K562 (cell line): ENCODE data around the gene ASB6. TPM values are rescaled to one million over a fixed set of nuclear protein-coding genes. Genes with fewer than 3 reads are reported as not detected.

ENCODE experiments used
- ARID1B ChIP-seq: fragments of 450-650 bp; IDR thresholded peaks from 2 replicates; pipeline ENCODE4 v1.6.1; 2016; ENCODE audit warnings: antibody characterized with exemption, mild to moderate bottlenecking, inconsistent platforms
- FOXK2 ChIP-seq, 2 experiments: fragments of 450-650 bp; IDR thresholded peaks in 1 of 2; conservative IDR thresholded peaks in 1 of 2; 2 replicates each; pipeline ENCODE4 v1.6.1; 2016; ENCODE audit warnings: low read depth in 2 of 2, mild to moderate bottlenecking in 1 of 2
- MAFG ChIP-seq: fragments of 450-650 bp; conservative IDR thresholded peaks from 2 replicates; pipeline ENCODE4 v1.6.1; 2016; ENCODE audit warnings: missing genetic modification characterization, missing compliant biosample characterization
- MTF1 ChIP-seq: fragments of 250-450 bp; sonication (Bioruptor Pico); IDR thresholded peaks from 2 replicates; pipeline ENCODE4 v1.9.0; 2021; ENCODE audit warnings: moderate library complexity, mild to moderate bottlenecking, inconsistent platforms, borderline replicate concordance
- SNRNP70 ChIP-seq: fragments of 200-400 bp; formaldehyde crosslinking; optimal IDR thresholded peaks from 2 replicates; pipeline ENCODE3; 2017; ENCODE audit warnings: low read depth, low read length
- THRAP3 ChIP-seq: fragments of 450-650 bp; IDR thresholded peaks from 2 replicates; pipeline ENCODE4 v1.6.1; 2016; ENCODE audit warnings: mild to moderate bottlenecking, inconsistent platforms, borderline replicate concordance
- ZFP36 ChIP-seq: fragments of 150-350 bp; IDR thresholded peaks from 2 replicates; pipeline ENCODE4 v1.6.1; 2018; ENCODE audit warnings: low read length, low read depth; ENCODE audit not compliant: partially characterized antibody
- polyA plus RNA-seq, 8 experiments: library from polyadenylated mRNA; depleted of rRNA in 4 of 8; stranded (reverse) in 5 of 8; unstranded in 3 of 8; fragments of >200 nt; fragmentation: Nextera tagmentation in 2 of 8; fragmentation: Illumina TruSeq in 1 of 8; extraction: Ambion mirVana in 2 of 8; extraction: Trizol in 1 of 8; gene quantifications; 2 replicates each; pipeline versions ENCODE4 v1.2.1 to v1.2.3, GENCODE V29; 2011 to 2014; ENCODE audit warnings: inconsistent platforms in 1 of 8, missing spikeins in 1 of 8
- total RNA-seq, 7 experiments: library from RNA; depleted of rRNA in 6 of 7; stranded (reverse); fragments of >200 nt in 6 of 7; fragmentation: Illumina TruSeq in 2 of 7; extraction: Trizol in 2 of 7; gene quantifications; 2 replicates each; pipeline versions ENCODE4 v1.2.1 to v1.2.3, GENCODE V29; 2011 to 2021; ENCODE audit warnings: low replicate concordance in 1 of 7
- TF ChIP-seq, protein P1 (sequence below): sonication (generic); formaldehyde crosslinking; IDR thresholded peaks from 2 replicates; pipeline ENCODE4 v1.5.0; 2020; ENCODE audit warnings: missing genetic modification reagents
- TF ChIP-seq, protein P2 (sequence below): fragments of 200-800 bp; sonication (Bioruptor generic); IDR thresholded peaks from 2 replicates; pipeline ENCODE4 v1.6.1; 2017; ENCODE audit warnings: missing genetic modification characterization, missing compliant biosample characterization
- TF ChIP-seq, protein P3 (sequence below): sonication (generic); formaldehyde crosslinking; IDR thresholded peaks from 2 replicates; pipeline ENCODE4 v1.8.0; 2022; ENCODE audit warnings: missing genetic modification reagents, mild to moderate bottlenecking, moderate library complexity, borderline replicate concordance

Gene ASB6
- total and polyA plus RNA-seq, 9 of the 15 experiments (the other 6 are each of a cell fraction or from before 2014, with no cell fraction given): 0.92 to 17.8 (median 11.3) TPM

DNA sequence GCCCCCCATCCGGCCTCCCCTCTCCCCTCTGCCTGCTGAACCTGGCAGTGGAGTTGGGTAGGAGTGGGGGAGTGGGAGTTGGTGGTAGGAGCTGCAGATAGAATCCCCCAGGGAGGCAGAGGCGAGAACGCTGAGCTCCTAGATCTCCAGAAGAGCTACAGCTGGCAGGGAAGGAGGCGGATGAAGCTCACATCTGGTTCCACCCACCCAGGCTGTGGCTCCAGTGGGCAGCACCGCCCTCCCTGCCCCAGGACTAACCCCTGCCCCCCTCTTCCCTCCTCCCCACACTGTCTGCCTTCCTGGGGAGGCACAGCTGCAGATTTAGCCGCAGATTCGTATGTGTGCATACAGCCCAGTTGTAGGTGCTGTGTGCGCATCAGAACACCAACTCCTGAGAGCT lies 55.3 kb downstream of the ASB6 start (continued):
- TF ChIP-seq, protein P1, sequence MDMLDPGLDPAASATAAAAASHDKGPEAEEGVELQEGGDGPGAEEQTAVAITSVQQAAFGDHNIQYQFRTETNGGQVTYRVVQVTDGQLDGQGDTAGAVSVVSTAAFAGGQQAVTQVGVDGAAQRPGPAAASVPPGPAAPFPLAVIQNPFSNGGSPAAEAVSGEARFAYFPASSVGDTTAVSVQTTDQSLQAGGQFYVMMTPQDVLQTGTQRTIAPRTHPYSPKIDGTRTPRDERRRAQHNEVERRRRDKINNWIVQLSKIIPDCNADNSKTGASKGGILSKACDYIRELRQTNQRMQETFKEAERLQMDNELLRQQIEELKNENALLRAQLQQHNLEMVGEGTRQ (CRISPR knock-in tag): no peak
- TF ChIP-seq THRAP3 (no peak), FOXK2 (conservative IDR thresholded peaks at IDR 0.05 in 1 of 2, IDR thresholded peaks at IDR 0.05 in 1 of 2; ENCODE audit: low read depth in 2 of 2) (no peak), MTF1 (CRISPR knock-in tag) (no peak), SNRNP70 (no peak), MAFG (tag) (no peak), ARID1B (no peak), ZFP36 (peak; percentile 46)
- TF ChIP-seq, protein P2, sequence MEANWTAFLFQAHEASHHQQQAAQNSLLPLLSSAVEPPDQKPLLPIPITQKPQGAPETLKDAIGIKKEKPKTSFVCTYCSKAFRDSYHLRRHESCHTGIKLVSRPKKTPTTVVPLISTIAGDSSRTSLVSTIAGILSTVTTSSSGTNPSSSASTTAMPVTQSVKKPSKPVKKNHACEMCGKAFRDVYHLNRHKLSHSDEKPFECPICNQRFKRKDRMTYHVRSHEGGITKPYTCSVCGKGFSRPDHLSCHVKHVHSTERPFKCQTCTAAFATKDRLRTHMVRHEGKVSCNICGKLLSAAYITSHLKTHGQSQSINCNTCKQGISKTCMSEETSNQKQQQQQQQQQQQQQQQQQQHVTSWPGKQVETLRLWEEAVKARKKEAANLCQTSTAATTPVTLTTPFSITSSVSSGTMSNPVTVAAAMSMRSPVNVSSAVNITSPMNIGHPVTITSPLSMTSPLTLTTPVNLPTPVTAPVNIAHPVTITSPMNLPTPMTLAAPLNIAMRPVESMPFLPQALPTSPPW: peak; percentile 83
- TF ChIP-seq, protein P3, sequence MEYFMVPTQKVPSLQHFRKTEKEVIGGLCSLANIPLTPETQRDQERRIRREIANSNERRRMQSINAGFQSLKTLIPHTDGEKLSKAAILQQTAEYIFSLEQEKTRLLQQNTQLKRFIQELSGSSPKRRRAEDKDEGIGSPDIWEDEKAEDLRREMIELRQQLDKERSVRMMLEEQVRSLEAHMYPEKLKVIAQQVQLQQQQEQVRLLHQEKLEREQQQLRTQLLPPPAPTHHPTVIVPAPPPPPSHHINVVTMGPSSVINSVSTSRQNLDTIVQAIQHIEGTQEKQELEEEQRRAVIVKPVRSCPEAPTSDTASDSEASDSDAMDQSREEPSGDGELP (CRISPR knock-in tag): peak; percentile 38; the same call in 1 of the 2 replicates
